Endothelial cell (in vitro differentiated cells): Measurements from ENCODE around the gene GPHN. TPM values are rescaled to one million over a fixed set of nuclear protein-coding genes. Genes with fewer than 3 reads are reported as not detected.

Source experiments
- DNase-seq: peaks from one replicate; pipeline ENCODE4 v3.0.0; 2021; ENCODE audit warnings: low spot score
- H3K27ac Mint-ChIP-seq: one replicate; pipeline ENCODE4 v1.8.0; 2021; ENCODE audit warnings: mixed read lengths, inconsistent platforms; ENCODE audit not compliant: unreplicated experiment
- H3K27me3 Mint-ChIP-seq: one replicate; pipeline ENCODE4 v1.8.0; 2021; ENCODE audit warnings: mild to moderate bottlenecking, moderate library complexity, mixed read lengths, inconsistent platforms; ENCODE audit not compliant: unreplicated experiment
- H3K36me3 Mint-ChIP-seq: one replicate; pipeline ENCODE4 v1.8.0; 2021; ENCODE audit warnings: mild to moderate bottlenecking, low read depth, mixed read lengths, inconsistent platforms; ENCODE audit not compliant: unreplicated experiment
- H3K4me1 Mint-ChIP-seq: one replicate; pipeline ENCODE4 v1.8.0; 2021; ENCODE audit warnings: mild to moderate bottlenecking, mixed read lengths, inconsistent platforms; ENCODE audit not compliant: unreplicated experiment
- H3K4me3 Mint-ChIP-seq: one replicate; pipeline ENCODE4 v1.8.0; 2021; ENCODE audit warnings: mild to moderate bottlenecking, mixed read lengths, inconsistent platforms; ENCODE audit not compliant: unreplicated experiment
- H3K9me3 Mint-ChIP-seq: one replicate; pipeline ENCODE4 v1.8.0; 2021; ENCODE audit warnings: mixed read lengths, inconsistent platforms; ENCODE audit not compliant: unreplicated experiment
- CTCF ChIP-seq: fragments of 200-600 bp; sonication (generic); IDR thresholded peaks from one replicate; pipeline ENCODE4 v1.5.0; 2021; ENCODE audit warnings: antibody characterized with exemption; ENCODE audit not compliant: unreplicated experiment
- total RNA-seq: library from RNA; stranded (reverse); fragmentation: NEBNext Ultra II Directional; extraction: Animal tissue kit (Norgen Biotek cat#: 25700); gene quantifications from one replicate; pipeline ENCODE4 v1.2.1, GENCODE V29; 2021; ENCODE audit not compliant: unreplicated experiment

Gene GPHN
- total RNA-seq, 1 donor from 2014 or later: 30.0 TPM

- H3K9me3 Mint-ChIP-seq: no peaks in the 10 kb centered on the region
- H3K36me3 Mint-ChIP-seq: no peaks in the 10 kb centered on the region
- no peak for DNase-seq
- H3K27me3 Mint-ChIP-seq: no peaks in the 10 kb centered on the region
- no peak for TF ChIP-seq CTCF
- H3K27ac Mint-ChIP-seq: no peak overlapping the region
- H3K4me1 Mint-ChIP-seq: no peaks in the 10 kb centered on the region
- no peak overlapping the region for H3K4me3 Mint-ChIP-seq
Observed at GRCh38 chr14:66636240-66636639, 128.3 kb downstream of the GPHN start.

- DNase-seq: no peak
- H3K4me1 Mint-ChIP-seq: no peaks in the 10 kb centered on the region
- no peak overlapping the region for H3K4me3 Mint-ChIP-seq
- TF ChIP-seq CTCF: no peak
- no peaks in the 10 kb centered on the region for H3K27me3 Mint-ChIP-seq
- no peaks in the 10 kb centered on the region for H3K9me3 Mint-ChIP-seq
- no peak overlapping the region for H3K27ac Mint-ChIP-seq
- no peaks in the 10 kb centered on the region for H3K36me3 Mint-ChIP-seq
Observed at GRCh38 chr14:66638689-66639088, 130.7 kb downstream of the GPHN start.

GRCh38 chr14:66641861-66642635 lies 134.1 kb downstream of the GPHN start:
- Mint-ChIP-seq H3K4me3 (no peak overlapping the region), H3K27me3 (no peaks in the 10 kb centered on the region), H3K36me3 (no peaks in the 10 kb centered on the region), H3K27ac (no peak overlapping the region), H3K4me1 (no peaks in the 10 kb centered on the region), H3K9me3 (no peaks in the 10 kb centered on the region)
- no peak for TF ChIP-seq CTCF
- no peak for DNase-seq

- Mint-ChIP-seq H3K27ac (no peak overlapping the region), H3K9me3 (no peaks in the 10 kb centered on the region), H3K4me3 (no peak overlapping the region), H3K36me3 (no peaks in the 10 kb centered on the region), H3K4me1 (no peaks in the 10 kb centered on the region), H3K27me3 (no peaks in the 10 kb centered on the region)
- no peak for DNase-seq
- TF ChIP-seq CTCF: no peak
Observed at GRCh38 chr14:66643344-66643743, 135.4 kb downstream of the GPHN start.

DNA sequence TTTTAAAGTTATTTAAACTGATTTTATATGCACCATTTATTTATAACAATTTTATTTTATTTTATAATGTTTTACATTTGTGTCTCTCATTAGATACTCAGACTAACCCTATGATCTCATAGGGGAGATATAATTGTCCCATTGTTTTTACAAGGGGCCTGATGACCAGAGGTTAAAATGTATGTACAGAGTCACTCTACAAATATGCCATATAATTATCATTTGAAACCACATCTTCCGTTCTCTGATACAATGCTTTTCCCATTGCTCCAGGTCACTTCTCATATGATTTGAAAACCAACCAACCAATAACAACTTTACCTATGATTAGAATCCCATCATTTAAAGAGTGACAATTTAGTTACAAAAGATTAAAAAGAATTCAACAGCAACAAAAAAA lies 137.8 kb downstream of the GPHN start:
- DNase-seq: no peak
- H3K27ac Mint-ChIP-seq: no peak overlapping the region
- peaks cover 8% of the 10 kb centered on the region for H3K4me1 Mint-ChIP-seq
- no peak overlapping the region for H3K4me3 Mint-ChIP-seq
- H3K27me3 Mint-ChIP-seq: no peaks in the 10 kb centered on the region
- no peaks in the 10 kb centered on the region for H3K36me3 Mint-ChIP-seq
- no peak for TF ChIP-seq CTCF
- no peaks in the 10 kb centered on the region for H3K9me3 Mint-ChIP-seq
